SKM-1 (cell line): ENCODE data around the gene TIGD1.

Experiments used
- DNase-seq: peaks from one replicate; lab custom pipeline; 2025; ENCODE audit not compliant: unreplicated experiment; lab: John Stamatoyannopoulos, UW

TIGD1 gene

DNA sequence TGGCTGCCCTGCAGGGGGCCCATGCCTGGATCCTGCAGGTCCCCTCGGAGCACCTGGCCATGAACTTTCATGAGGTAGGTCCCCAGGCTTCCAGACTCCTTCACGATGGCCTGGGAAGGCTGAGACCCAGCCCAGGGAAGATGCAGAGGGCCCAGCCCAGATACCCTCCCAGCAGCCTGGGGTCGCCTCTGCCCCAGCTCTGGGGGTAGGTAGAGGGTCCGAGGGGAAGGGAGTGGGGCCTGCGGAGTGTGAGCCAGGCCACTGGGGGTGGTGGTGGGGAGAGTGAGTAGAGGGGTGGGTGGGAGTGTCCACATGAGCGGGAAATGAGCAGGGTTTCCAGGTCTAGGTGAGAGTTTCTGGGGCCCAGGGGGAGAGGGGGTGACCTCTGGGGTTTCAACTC is 25.6 kb downstream of the TIGD1 start:
- DNase-seq, result no peak

DNA sequence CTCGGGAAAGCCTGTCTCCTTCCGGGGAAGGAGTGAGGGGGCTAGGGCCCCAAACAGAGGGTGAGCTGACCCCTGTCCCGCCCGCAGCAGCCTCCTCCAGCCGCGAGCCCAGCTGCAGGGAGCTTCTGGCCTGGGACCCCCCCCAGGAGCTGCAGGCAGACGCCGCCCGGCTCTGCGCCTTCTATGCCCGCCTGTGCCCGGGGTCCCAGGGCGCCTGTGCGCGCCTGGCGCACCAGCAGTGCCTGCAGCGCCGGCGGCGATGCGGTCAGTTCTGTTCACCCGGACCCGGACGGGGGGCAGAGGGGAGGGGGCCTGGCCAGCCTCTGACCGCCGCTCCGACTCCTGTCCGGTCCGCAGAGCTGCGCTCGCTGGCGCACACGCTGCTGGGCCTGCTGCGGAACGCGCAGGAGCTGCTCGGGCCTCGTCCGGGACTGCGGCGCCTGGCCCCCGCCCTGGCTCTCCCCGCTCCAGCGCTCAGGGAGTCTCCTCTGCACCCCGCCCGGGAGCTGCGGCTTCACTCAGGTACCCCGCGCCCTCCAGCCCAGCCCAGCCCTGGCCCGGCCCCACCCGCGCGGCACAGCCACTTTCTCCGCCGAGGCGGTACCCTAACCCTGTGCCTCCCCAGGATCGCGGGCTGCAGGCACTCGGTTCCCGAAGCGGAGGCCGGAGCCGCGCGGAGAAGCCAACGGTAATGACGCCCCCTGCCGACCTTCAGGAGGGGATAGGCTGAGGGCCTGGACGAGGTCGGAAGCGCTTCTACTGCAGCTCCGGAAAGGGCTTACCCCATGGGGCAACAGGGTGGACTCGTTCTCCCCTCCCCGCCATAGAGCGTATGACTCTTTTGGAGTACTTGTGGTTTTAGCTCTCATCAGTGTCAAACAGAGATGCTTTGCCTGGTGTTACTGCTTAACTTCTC is 26.4 kb downstream of the TIGD1 start:
- DNase-seq, result peak; percentile 23

DNA sequence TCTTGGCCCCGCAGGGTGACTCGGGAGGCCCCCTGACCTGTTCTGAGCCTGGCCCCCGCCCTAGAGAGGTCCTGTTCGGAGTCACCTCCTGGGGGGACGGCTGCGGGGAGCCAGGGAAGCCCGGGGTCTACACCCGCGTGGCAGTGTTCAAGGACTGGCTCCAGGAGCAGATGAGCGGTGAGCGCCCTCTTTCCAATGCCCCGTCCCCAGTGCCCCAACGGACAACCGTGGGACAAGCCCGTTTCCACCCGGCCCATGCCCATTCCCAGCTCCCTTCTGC is 27.0 kb downstream of the TIGD1 start:
- no peak for DNase-seq

DNA sequence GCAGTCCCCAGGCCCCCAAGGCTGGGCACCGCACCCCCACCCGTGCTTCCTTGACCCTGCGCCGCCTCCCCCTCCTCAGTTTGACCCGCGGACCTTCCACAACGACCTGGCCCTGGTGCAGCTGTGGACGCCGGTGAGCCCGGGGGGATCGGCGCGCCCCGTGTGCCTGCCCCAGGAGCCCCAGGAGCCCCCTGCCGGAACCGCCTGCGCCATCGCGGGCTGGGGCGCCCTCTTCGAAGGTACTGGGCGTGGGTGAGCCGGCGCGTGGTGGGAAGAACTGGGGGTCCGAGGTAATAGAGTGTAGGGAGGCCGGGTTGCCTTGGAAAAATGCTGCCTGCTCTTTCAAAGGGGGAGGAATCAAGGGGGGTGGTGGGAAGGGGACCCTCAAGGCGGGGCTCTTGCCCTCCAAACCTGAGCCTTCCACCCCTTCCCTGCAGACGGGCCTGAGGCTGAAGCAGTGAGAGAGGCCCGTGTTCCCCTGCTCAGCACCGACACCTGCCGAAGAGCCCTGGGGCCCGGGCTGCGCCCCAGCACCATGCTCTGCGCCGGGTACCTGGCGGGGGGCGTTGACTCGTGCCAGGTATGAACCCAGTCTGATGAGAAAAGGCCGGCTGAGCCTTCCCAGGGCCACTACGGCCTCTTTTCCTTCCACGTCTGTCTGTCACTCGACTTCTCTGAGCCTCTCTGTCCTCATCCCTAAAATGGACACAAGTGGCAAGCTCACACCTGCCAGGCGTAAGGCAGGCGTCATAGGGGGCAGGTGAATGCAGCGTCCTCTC is 27.5 kb downstream of the TIGD1 start:
- DNase-seq, result no peak

DNA sequence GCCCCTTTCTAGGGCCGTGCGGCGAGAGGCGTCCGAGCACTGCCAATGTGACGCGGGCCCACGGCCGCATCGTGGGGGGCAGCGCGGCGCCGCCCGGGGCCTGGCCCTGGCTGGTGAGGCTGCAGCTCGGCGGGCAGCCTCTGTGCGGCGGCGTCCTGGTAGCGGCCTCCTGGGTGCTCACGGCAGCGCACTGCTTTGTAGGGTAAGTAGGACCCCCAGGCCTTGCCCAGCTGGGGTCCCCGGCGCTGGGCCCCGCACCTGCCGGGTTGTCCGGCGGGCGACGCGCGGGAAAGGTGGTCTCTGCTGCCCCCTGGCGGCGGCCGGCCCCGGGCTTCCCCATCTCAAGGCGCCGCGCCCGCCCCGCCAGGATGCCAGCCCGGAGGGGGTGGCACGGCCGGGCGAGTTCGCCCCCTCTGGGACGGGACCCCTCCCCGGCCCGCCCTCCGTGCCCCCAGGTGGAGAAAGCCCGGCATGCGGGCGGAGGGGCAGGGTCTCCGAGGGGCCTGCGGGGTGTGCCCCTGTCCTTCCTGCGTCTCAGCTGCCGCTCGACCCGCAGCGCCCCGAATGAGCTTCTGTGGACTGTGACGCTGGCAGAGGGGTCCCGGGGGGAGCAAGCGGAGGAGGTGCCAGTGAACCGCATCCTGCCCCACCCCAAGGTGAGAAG is 28.3 kb downstream of the TIGD1 start:
- DNase-seq, result no peak

DNA sequence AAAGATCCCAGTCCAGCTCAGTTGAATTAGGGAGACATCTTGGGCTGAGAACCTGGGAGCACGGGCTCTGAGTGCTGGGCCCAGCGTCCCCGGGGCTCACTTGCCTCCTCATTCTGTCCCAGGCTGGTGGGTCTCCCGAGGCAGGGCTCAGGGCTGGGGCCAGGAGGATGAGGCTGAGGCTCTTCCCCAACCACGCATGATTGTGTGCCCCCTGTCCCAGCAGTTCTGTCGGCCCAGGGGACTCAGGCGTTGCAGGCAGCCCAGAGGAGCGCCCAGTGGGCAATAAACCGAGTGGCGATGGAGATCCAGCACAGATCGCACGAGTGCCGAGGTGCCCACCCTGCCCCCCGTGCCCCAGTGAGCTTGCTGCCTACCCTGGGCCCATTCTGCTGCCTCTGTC is 29.3 kb downstream of the TIGD1 start:
- no peak for DNase-seq

DNA sequence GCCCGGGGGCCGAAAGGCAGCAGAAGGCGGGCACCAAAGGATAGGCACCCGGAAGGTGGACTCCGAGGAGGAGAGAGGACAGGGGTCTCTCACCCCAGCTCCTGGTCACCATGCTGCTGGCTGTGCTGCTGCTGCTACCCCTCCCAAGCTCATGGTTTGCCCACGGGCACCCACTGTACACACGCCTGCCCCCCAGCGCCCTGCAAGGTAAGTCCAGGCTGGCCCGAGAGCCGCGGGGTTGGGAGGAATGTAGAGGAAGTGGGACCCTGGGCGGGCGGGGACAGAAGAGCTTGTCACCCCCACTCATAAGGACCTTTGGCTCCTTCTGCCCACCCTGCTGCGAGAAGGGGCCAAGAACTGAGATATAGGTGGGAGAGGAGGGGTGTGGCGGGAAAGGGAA is 29.9 kb downstream of the TIGD1 start:
- DNase-seq, result no peak

DNA sequence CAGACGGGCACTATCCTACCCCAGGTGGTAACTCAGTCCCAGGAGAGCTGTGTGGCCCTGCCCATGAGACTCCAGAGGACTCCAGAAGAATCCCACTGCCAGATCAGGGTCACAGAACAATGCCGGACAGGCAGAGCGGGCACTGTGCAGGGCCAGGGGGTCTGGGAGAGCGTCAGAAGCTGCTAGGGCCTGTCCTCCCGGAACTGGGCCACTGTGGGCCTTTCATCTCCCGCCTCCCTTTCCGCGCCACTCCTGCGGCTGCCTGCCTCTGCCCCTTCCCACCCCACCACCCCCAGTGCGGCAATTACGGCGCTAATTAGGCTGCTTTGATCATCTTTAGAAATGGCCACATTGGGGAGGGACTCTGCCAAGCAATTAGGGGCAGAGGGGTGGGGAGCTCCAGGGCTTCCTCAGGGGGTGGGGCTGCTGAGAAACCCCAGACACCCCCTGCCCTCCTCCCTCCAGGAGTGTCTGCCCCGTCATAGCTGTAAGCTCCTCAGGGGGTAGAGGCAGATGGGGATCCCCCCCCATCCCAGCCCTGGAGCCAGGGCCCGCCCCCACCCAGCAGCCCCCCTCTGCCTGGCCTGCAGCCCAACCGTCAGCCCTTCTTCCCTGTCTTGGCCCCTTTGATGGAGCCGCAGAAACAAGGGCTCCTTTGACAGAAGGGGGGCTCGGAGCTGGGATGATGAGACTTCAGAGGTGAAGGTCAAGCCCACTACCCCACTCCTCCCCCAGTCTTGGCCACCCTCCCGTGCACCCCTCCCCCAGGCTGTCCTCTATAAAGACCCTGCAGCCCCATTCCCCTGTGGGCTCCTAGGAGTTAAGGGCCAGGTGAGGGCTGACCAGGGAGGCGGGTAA is 30.5 kb downstream of the TIGD1 start, which contains the start of gene PRSS56:
PRSS56 (plus strand) TSS at position 808 of the 858 bp plus-strand sequence. CDS start 211 bp downstream, outside the sequence.
- DNase-seq, result no peak

DNA sequence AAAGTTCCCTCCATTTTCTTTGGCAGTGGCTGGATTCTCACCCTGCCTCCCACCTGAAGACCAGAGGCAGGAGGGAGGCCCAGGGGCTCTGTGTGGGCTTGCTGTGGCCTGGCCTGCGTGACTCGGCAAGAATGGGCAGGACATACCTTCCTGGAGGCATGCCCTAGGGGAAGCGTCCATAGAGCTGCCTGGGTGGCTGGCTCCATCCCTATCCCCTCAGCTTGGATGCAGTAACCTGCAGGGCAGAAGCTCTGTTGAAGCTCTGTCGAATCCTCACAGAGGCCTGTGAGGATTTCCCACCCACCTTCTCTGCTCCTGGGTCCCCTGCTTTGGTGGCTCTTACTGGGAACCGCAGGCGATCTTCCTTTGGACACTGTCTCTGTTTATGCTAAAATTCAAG is 31.5 kb downstream of the TIGD1 start:
- DNase-seq, result no peak

DNA sequence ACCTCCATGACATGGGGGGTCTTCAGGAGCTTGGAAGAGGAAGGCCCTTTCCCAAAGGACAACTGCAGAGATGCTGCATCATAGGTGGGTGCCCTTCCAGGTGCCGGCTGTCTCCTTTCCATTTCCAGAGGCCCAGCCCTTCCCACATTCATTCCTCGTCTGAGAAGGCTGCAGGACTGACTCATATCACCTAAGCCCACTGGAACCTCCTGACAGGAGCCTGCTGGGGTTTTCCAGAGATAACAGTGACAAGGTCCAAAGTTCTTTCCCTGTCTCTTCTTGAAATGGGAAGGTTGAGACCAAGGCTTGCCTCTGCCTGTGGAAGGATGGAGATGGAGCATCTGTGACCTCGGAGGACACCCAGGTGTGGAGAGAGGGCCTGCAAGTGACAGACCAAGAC is 33.8 kb downstream of the TIGD1 start:
- no peak for DNase-seq

DNA sequence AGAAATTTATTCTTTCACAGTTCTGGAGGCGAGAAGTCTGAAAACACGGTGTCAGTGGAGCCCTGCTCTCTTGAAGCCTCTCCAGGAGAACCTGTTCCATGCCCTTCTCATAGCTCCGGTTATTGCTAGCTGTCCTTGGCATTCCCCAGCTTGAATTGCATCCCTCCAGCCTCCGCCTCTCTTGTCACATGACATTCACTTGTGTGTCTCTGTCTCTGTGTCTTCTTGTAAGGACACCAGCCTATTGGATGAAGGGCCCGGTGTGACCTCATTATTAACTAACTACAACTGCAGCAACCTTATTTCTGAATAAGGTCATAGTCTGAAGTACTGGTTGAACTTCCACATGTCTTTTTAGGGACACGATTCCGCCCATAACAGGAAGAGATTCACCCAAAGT is 34.7 kb downstream of the TIGD1 start:
- no peak for DNase-seq

DNA sequence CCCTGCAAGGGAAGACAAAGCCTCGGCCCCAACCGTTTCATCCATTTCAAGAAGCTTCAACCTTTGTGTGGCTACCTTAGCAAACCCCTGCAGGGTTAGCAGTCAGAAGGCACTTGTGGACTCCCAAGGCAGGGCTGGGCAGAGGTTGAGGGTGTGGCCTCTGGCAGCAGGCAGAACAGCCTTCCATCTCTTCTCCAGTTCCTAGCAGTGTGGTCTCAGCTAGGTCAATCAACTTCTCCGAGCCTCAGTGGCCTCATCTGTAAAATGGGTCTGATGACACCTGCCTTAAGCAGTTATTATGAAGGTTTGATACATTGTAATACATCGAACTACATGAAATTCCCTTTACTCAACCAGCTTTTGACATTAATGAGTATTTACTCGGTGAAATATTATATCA is 37.0 kb downstream of the TIGD1 start:
- no peak for DNase-seq

DNA sequence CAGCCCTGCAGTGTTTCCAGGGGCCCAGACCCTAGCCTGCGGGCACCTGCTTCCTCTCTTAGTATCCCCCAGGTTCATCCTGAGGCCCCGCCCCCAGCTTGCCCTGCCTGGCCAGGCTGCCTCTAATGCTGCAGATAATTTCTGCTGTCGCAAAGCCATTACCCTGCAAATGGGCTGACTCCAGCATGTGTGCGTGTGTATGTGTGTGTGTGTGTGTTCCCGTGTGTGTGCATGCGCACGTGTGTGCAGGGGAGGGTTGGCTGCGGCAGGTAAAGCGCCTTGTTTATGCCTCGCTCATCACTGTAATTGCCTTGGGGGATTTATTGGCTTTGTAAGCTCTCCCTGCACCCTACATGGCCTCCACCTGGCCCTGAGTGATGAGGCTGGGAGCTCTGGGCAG is 37.8 kb downstream of the TIGD1 start:
- no peak for DNase-seq

DNA sequence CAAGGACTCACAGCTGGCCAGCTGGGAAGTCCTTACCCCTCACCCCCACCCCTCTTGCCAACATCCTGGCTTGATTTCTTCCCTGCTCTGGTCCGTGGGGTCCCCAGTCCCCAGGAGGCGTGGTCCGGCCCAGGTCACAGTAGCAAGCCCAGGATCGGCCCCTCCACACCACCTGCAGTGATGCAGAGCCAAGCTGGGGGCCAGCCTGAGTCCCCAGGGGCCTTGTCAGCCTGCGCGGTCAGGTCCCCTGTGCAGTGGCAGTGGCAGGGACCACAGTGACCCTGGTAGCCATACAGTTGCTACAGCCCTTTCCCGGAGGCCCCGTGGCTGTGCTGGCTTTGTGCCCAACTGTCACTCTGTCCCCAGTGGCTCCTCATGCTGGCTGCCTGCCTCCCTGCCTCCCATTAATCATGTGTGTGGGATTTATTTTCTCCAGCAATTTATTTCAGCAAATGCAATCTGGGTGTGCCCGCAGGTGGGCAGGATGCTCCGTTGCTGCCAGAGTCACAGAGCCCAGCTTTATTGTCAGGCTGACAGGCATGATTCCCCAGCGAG is 38.9 kb downstream of the TIGD1 start:
- no peak for DNase-seq

DNA sequence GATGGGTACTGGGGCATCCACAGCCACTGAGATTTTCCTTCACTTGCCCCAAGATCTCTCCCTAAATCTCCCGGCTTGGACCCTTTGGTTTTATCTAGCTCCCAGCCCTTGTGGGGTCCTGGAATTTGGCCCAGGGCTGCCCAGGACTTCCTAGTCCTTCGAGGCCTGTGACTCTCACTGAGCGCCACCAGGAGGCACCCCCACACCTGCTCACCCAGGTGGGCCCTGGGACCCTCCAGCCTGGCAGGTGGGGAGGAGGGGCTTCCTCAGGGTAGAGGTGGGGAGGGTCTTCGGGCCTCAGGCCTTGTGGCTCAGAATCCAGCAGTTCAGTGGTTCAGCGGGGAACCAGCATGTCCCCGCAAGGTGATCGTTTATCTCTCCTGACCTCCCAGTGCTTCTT is 42.1 kb downstream of the TIGD1 start:
- DNase-seq, result no peak

DNA sequence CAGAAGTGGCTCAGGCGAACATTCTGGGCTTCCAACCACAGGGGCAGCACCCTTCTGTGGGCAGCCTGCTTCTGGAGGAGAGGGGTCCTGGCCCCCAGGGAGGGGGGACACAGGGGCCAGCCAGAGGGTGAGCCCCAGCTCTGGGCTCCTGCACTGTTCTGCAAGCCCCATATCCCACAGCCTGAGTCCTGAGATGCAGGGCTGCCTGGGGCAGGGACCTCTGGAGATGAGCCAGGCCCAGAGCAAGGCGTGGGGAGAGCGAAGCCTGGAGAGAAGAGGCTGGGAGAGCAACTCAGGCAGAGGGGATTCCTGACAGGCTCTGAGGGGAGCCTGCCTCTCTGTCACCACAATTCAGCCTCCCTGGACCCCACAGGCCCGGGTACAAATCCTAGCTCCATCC is 43.6 kb downstream of the TIGD1 start:
- no peak for DNase-seq

DNA sequence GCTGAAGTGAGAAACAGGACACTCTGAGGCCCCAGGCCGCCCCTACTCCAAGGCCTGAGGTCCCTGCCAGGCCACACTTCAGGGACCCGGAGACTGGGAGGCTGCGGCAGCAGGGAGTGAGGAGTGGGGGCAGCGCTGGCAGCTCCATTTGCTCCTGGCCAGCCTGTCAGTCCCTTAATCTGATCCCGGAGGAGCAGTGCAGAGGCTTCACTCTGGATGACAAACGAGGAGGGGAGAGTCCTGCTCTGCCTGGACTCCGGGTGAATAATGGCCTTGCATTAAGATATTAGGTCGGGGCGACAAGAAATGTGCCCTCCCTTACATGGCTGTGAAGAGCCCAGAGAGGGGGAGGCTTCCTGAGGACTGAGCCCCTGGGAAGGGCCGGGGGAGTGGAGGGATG is 44.5 kb downstream of the TIGD1 start:
- no peak for DNase-seq

DNA sequence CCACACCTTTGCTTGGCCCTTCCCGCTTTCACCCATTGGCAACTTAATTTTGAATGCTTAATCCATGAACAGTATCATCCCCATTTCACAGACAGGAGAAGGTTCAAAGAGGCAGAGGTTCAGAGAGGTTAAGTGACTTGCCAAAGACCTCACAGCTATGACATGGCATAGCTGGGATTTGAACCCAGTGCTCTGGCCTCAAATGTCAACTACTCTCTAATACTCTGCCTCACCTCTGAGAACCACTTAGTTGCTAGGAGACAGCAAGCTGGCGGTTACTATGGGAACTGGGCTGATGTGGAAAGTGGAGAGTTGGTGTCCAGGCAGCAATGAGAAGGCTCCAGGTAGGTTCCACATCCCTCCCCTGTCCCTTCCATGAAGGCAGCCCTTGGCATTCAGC is 45.9 kb downstream of the TIGD1 start:
- DNase-seq, result no peak

DNA sequence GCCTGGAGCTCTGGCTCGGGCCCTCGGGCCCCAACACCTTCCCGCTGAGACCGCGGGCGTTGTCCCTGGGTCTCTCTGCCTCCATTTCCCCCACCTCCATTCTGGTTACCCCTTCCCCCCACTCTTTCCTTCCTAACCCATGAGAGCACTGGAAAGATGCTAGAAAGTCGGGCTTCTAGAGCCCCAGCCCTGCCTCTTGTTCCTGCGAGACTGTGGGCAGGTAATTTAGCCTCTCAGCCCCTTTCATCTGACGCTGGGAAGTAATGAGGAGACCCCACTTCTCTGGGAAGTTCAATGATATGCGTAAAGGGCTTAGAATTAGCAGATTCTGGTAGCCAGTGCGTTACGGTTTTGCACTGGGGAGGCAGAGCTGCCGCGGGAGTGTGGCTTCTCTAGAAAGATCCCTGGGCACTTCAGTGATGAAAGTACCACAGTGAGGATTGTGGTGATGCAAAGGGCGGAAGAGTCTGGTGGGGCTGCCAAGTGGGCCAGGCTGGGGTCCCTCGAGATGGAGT is 46.5 kb downstream of the TIGD1 start:
- DNase-seq, result no peak
